ENCODE results near the gene GRIK2. TPM values are rescaled to one million over a fixed set of nuclear protein-coding genes. Genes with fewer than 3 reads are reported as not detected.
"Not testable (repeated sequence)": the region's sequence is repeated elsewhere in the genome, so short reads cannot be mapped to it uniquely, and the experiment has no call there.

GRIK2 gene
- total RNA-seq, 2 experiments from 2014 or later: 0.14 TPM; not detected in 1

- Mint-ChIP-seq H3K36me3 (no peaks in the 10 kb centered on the region), H3K4me1 (no peaks in the 10 kb centered on the region), H3K27me3 (no peaks in the 10 kb centered on the region), H3K9me3 (no peaks in the 10 kb centered on the region), H3K27ac (no peak overlapping the region), H3K4me3 (no peak overlapping the region)
- POLR2A ChIA-PET: no interaction called here
- DNase-seq (no peak), ATAC-seq (ENCODE audit: low read depth) (no peak)
Measured at GRCh38 chr6:102022803-102023202, 629.3 kb downstream of the GRIK2 start.

- no peaks in the 10 kb centered on the region for H3K36me3 Mint-ChIP-seq
- ATAC-seq (ENCODE audit: low read depth) (no peak), DNase-seq (no peak)
- H3K4me1 Mint-ChIP-seq: no peaks in the 10 kb centered on the region
- no peaks in the 10 kb centered on the region for H3K27me3 Mint-ChIP-seq
- no peak overlapping the region for H3K4me3 Mint-ChIP-seq
- H3K9me3 Mint-ChIP-seq: no peaks in the 10 kb centered on the region
- no peak overlapping the region for H3K27ac Mint-ChIP-seq
- POLR2A ChIA-PET: no interaction called here
Measured at GRCh38 chr6:102023977-102024657, 630.6 kb downstream of the GRIK2 start.

- DNase-seq (no peak), ATAC-seq (ENCODE audit: low read depth) (no peak)
- Mint-ChIP-seq H3K27ac (no peak overlapping the region), H3K4me3 (no peak overlapping the region), H3K27me3 (no peaks in the 10 kb centered on the region), H3K9me3 (peaks cover 3% of the 10 kb centered on the region), H3K4me1 (no peaks in the 10 kb centered on the region), H3K36me3 (no peaks in the 10 kb centered on the region)
- POLR2A ChIA-PET: no interaction called here
Measured at GRCh38 chr6:102026649-102027048, 633.1 kb downstream of the GRIK2 start.

GRCh38 chr6:102028176-102028575, 634.7 kb downstream of the GRIK2 start:
- DNase-seq (no peak), ATAC-seq (ENCODE audit: low read depth) (no peak)
- no peak overlapping the region for H3K27ac Mint-ChIP-seq
- no peaks in the 10 kb centered on the region for H3K4me1 Mint-ChIP-seq
- H3K9me3 Mint-ChIP-seq: peaks cover 3% of the 10 kb centered on the region
- H3K36me3 Mint-ChIP-seq: no peaks in the 10 kb centered on the region
- no peaks in the 10 kb centered on the region for H3K27me3 Mint-ChIP-seq
- POLR2A ChIA-PET: no interaction called here
- H3K4me3 Mint-ChIP-seq: no peak overlapping the region

- H3K36me3 Mint-ChIP-seq: no peaks in the 10 kb centered on the region
- no peaks in the 10 kb centered on the region for H3K4me1 Mint-ChIP-seq
- H3K27ac Mint-ChIP-seq: no peak overlapping the region
Measured at GRCh38 chr6:102038964-102039363, 645.5 kb downstream of the GRIK2 start.

GRCh38 chr6:102039441-102039840, 645.9 kb downstream of the GRIK2 start:
- POLR2A ChIA-PET: no interaction called here
- Mint-ChIP-seq H3K27me3 (no peaks in the 10 kb centered on the region), H3K4me3 (no peak overlapping the region), H3K27ac (no peak overlapping the region), H3K36me3 (no peaks in the 10 kb centered on the region), H3K9me3 (no peaks in the 10 kb centered on the region), H3K4me1 (no peaks in the 10 kb centered on the region)
- ATAC-seq (ENCODE audit: low read depth) (no peak), DNase-seq (no peak)

More at GRCh38 chr6:102038964-102039363, 645.5 kb downstream of the GRIK2 start:
- Mint-ChIP-seq H3K4me3 (no peak overlapping the region), H3K9me3 (no peaks in the 10 kb centered on the region), H3K27me3 (no peaks in the 10 kb centered on the region)
- DNase-seq (no peak), ATAC-seq (ENCODE audit: low read depth) (no peak)
- POLR2A ChIA-PET: no interaction called here

- H3K27me3 Mint-ChIP-seq: no peaks in the 10 kb centered on the region
- ATAC-seq (ENCODE audit: low read depth): no peak
- H3K4me3 Mint-ChIP-seq: no peak overlapping the region
- no peaks in the 10 kb centered on the region for H3K9me3 Mint-ChIP-seq
- POLR2A ChIA-PET: no interaction called here
- H3K4me1 Mint-ChIP-seq: no peaks in the 10 kb centered on the region
- H3K27ac Mint-ChIP-seq: no peak overlapping the region
- no peaks in the 10 kb centered on the region for H3K36me3 Mint-ChIP-seq
- no peak for DNase-seq
Measured at GRCh38 chr6:102051001-102051400, 657.5 kb downstream of the GRIK2 start.

GRCh38 chr6:102051720-102052119, 658.2 kb downstream of the GRIK2 start:
- no peak overlapping the region for H3K4me3 Mint-ChIP-seq
- no peak for ATAC-seq (ENCODE audit: low read depth)
- POLR2A ChIA-PET: no interaction called here
- H3K36me3 Mint-ChIP-seq: no peaks in the 10 kb centered on the region
- no peaks in the 10 kb centered on the region for H3K4me1 Mint-ChIP-seq
- no peak overlapping the region for H3K27ac Mint-ChIP-seq
- no peak for DNase-seq
- H3K9me3 Mint-ChIP-seq: no peaks in the 10 kb centered on the region
- no peaks in the 10 kb centered on the region for H3K27me3 Mint-ChIP-seq

- Mint-ChIP-seq H3K4me1 (no peaks in the 10 kb centered on the region), H3K9me3 (no peaks in the 10 kb centered on the region), H3K36me3 (no peaks in the 10 kb centered on the region), H3K4me3 (no peak overlapping the region), H3K27ac (no peak overlapping the region), H3K27me3 (no peaks in the 10 kb centered on the region)
- POLR2A ChIA-PET: no interaction called here
- ATAC-seq (ENCODE audit: low read depth): no peak
- DNase-seq: no peak
Measured at GRCh38 chr6:102064142-102064541, 670.6 kb downstream of the GRIK2 start.

- ATAC-seq (ENCODE audit: low read depth) (no peak), DNase-seq (no peak)
- no peak overlapping the region for H3K4me3 Mint-ChIP-seq
- no peak overlapping the region for H3K27ac Mint-ChIP-seq
- no peaks in the 10 kb centered on the region for H3K27me3 Mint-ChIP-seq
- H3K9me3 Mint-ChIP-seq: peaks cover 1% of the 10 kb centered on the region
- POLR2A ChIA-PET: no interaction called here
- no peaks in the 10 kb centered on the region for H3K36me3 Mint-ChIP-seq
- H3K4me1 Mint-ChIP-seq: no peaks in the 10 kb centered on the region
Measured at GRCh38 chr6:102066301-102066700, 672.8 kb downstream of the GRIK2 start.

GRCh38 chr6:102068349-102068929, 674.9 kb downstream of the GRIK2 start:
- H3K4me3 Mint-ChIP-seq: no peak overlapping the region
- H3K4me1 Mint-ChIP-seq: no peaks in the 10 kb centered on the region
- no peak overlapping the region for H3K27ac Mint-ChIP-seq
- H3K36me3 Mint-ChIP-seq: no peaks in the 10 kb centered on the region
- DNase-seq (no peak), ATAC-seq (ENCODE audit: low read depth) (no peak)
- POLR2A ChIA-PET: no interaction called here
- H3K9me3 Mint-ChIP-seq: peaks cover 1% of the 10 kb centered on the region
- H3K27me3 Mint-ChIP-seq: no peaks in the 10 kb centered on the region

GRCh38 chr6:102075539-102075938, 682.0 kb downstream of the GRIK2 start:
- H3K27ac Mint-ChIP-seq: no peak overlapping the region
- H3K27me3 Mint-ChIP-seq: no peaks in the 10 kb centered on the region
- POLR2A ChIA-PET: no interaction called here
- peaks cover 6% of the 10 kb centered on the region for H3K9me3 Mint-ChIP-seq
- DNase-seq (no peak), ATAC-seq (ENCODE audit: low read depth) (no peak)
- H3K4me1 Mint-ChIP-seq: no peaks in the 10 kb centered on the region
- H3K4me3 Mint-ChIP-seq: no peak overlapping the region
- no peaks in the 10 kb centered on the region for H3K36me3 Mint-ChIP-seq

- POLR2A ChIA-PET: no interaction called here
- Mint-ChIP-seq H3K36me3 (no peaks in the 10 kb centered on the region), H3K4me3 (no peak overlapping the region), H3K4me1 (no peaks in the 10 kb centered on the region), H3K9me3 (peaks cover 3% of the 10 kb centered on the region), H3K27me3 (no peaks in the 10 kb centered on the region), H3K27ac (no peak overlapping the region)
- ATAC-seq (ENCODE audit: low read depth) (no peak), DNase-seq (no peak)
Measured at GRCh38 chr6:102085257-102085656, 691.7 kb downstream of the GRIK2 start.

GRCh38 chr6:102088160-102088559, 694.7 kb downstream of the GRIK2 start:
- H3K27ac Mint-ChIP-seq; DNase-seq; H3K27me3 Mint-ChIP-seq; POLR2A ChIA-PET; ATAC-seq (ENCODE audit: low read depth); H3K36me3 Mint-ChIP-seq; H3K4me1 Mint-ChIP-seq; H3K9me3 Mint-ChIP-seq; H3K4me3 Mint-ChIP-seq: not testable (repeated sequence)
